Measurements from ENCODE around the gene SSX5. TPM values are rescaled to one million over a fixed set of nuclear protein-coding genes. Genes with fewer than 3 reads are reported as not detected.
"Not testable (repeated sequence)": the region's sequence is repeated elsewhere in the genome, so short reads cannot be mapped to it uniquely, and the experiment has no call there.

The SSX5 gene

DNA sequence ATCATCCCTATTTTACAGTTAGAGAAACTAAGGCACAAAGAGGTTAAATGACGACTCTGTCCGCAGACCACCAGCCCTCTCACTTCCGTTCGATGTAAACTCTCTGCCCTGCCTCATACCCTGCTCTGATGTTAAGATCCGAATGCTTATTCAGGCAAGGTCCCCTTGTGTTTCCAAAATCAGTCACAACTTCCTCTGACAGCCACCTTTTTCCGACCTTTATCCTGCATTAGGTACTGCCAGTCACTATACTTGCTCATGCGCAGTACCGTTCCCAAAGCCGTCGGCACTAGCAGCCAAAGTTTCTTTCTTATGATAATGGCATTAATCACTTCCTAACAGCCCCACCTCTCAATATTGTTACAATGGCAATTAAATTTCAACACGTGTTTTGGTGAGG is 53.9 kb downstream of the SSX5 start:
- H3K4me1 ChIP-seq (ENCODE audit: control insufficient read depth, insufficient read depth, low read depth, low read length); H3K4ac ChIP-seq (ENCODE audit: low read depth in 1 of 2, low read length in 2 of 2); H3K9me3 ChIP-seq (ENCODE audit: control insufficient read depth, low read length); H2AK5ac ChIP-seq (ENCODE audit: low read length, severe bottlenecking); H2BK5ac ChIP-seq (ENCODE audit: low read depth, low read length, poor library complexity, severe bottlenecking); H2BK15ac ChIP-seq (ENCODE audit: low read depth, poor library complexity, severe bottlenecking); H2BK12ac ChIP-seq (ENCODE audit: low read length in 2 of 2); H3K14ac ChIP-seq (ENCODE audit: low read length in 2 of 2); H3K27ac ChIP-seq (ENCODE audit: low read length, poor library complexity, severe bottlenecking); H3K36me3 ChIP-seq (ENCODE audit: control insufficient read depth in 1 of 2, insufficient read depth in 2 of 2, low read depth in 1 of 2, low read length in 2 of 2); H3K4me3 ChIP-seq (ENCODE audit: insufficient read depth in 1 of 2, low read depth in 1 of 2, low read length in 2 of 2); H2AFZ ChIP-seq (ENCODE audit: low read depth, low read length); H4K91ac ChIP-seq (ENCODE audit: low read length); H3K79me1 ChIP-seq (replicated peaks; ENCODE audit: low read length, poor library complexity, severe bottlenecking); H3K27me3 ChIP-seq (ENCODE audit: control insufficient read depth in 1 of 2, insufficient read depth in 1 of 2, low read length in 2 of 2); H4K8ac ChIP-seq (ENCODE audit: low read length); H3K9ac ChIP-seq (ENCODE audit: low read length); H3K18ac ChIP-seq (ENCODE audit: low read depth in 1 of 2, low read length in 2 of 2); DNase-seq; H2BK120ac ChIP-seq (ENCODE audit: low read depth, low read length); H3K23ac ChIP-seq (ENCODE audit: low read length in 2 of 2); H3K4me2 ChIP-seq (ENCODE audit: low read length, poor library complexity, severe bottlenecking): not testable (repeated sequence)
- WGBS: 71% methylated on average over 11 of the region's 11 CpGs

DNA sequence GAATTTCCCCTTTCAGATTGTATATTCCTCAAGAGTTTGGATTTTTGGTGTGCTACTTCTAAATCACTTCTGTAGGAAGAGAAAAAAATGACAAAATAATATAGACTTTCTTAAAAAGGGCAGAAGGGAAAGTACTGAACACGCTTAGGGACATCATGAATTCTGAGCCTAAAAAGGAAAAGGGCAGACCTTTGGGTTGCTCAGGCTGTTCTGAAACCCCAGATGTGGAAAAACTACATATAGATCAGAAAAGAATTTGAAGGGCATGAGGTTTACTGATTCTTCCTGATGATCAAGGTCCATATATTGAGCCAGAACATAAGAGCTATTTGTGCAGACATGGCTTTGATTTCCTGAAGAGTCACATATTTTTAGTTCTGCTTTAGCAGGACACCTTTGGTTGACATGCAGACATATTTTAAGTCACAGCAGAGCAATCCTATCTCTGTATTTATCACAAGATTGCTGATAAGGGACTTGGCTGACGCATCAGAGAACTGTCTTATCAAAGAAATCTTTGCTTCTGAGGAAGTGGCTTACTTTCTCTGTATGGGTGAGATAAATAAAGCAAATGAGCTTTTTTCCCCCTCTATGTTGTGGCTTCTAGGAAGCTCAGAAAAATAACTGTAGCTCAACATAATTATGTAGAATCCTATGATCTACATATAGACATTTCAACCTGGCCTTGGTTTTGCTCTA is 54.6 kb downstream of the SSX5 start:
- H2BK15ac ChIP-seq (ENCODE audit: low read depth, poor library complexity, severe bottlenecking); H3K4ac ChIP-seq (ENCODE audit: low read depth in 1 of 2, low read length in 2 of 2); H2AFZ ChIP-seq (ENCODE audit: low read depth, low read length); H3K27ac ChIP-seq (ENCODE audit: low read length, poor library complexity, severe bottlenecking); H3K9me3 ChIP-seq (ENCODE audit: control insufficient read depth, low read length); H3K4me1 ChIP-seq (ENCODE audit: control insufficient read depth, insufficient read depth, low read depth, low read length); H3K9ac ChIP-seq (ENCODE audit: low read length); H3K36me3 ChIP-seq (ENCODE audit: control insufficient read depth in 1 of 2, insufficient read depth in 2 of 2, low read depth in 1 of 2, low read length in 2 of 2); H2AK5ac ChIP-seq (ENCODE audit: low read length, severe bottlenecking); H3K79me1 ChIP-seq (replicated peaks; ENCODE audit: low read length, poor library complexity, severe bottlenecking); H3K27me3 ChIP-seq (ENCODE audit: control insufficient read depth in 1 of 2, insufficient read depth in 1 of 2, low read length in 2 of 2); H2BK120ac ChIP-seq (ENCODE audit: low read depth, low read length); H3K14ac ChIP-seq (ENCODE audit: low read length in 2 of 2); DNase-seq; H4K8ac ChIP-seq (ENCODE audit: low read length); H2BK12ac ChIP-seq (ENCODE audit: low read length in 2 of 2); H4K91ac ChIP-seq (ENCODE audit: low read length); H2BK5ac ChIP-seq (ENCODE audit: low read depth, low read length, poor library complexity, severe bottlenecking); H3K18ac ChIP-seq (ENCODE audit: low read depth in 1 of 2, low read length in 2 of 2); H3K4me2 ChIP-seq (ENCODE audit: low read length, poor library complexity, severe bottlenecking); H3K4me3 ChIP-seq (ENCODE audit: insufficient read depth in 1 of 2, low read depth in 1 of 2, low read length in 2 of 2); H3K23ac ChIP-seq (ENCODE audit: low read length in 2 of 2): not testable (repeated sequence)
- WGBS: no CpG with 5 or more reads among the region's 2 CpGs

DNA sequence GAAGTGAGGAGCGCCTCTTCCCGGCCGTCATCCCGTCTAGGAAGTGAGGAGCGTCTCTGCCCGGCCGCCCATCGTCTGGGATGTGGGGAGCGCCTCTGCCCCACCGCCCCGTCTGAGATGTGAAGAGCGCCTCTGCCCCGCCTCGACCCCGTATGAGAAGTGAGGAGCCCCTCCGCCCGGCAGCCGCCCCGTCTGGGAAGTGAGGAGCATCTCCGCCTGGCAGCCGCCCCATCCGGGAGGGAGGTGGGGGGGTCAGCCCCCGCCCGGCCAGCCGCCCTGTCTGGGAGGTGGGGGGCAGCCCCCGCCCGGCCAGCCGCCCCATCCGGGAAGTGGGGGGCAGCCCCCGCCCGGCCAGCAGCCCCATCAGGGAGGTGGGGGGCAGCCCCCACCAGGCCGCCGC is 57.5 kb downstream of the SSX5 start:
- not testable (repeated sequence) for H3K14ac ChIP-seq (ENCODE audit: low read length in 2 of 2); H3K27me3 ChIP-seq (ENCODE audit: control insufficient read depth in 1 of 2, insufficient read depth in 1 of 2, low read length in 2 of 2); H2BK15ac ChIP-seq (ENCODE audit: low read depth, poor library complexity, severe bottlenecking); H2BK120ac ChIP-seq (ENCODE audit: low read depth, low read length); H3K27ac ChIP-seq (ENCODE audit: low read length, poor library complexity, severe bottlenecking); H3K79me1 ChIP-seq (replicated peaks; ENCODE audit: low read length, poor library complexity, severe bottlenecking); H2AFZ ChIP-seq (ENCODE audit: low read depth, low read length); H3K23ac ChIP-seq (ENCODE audit: low read length in 2 of 2); H3K4ac ChIP-seq (ENCODE audit: low read depth in 1 of 2, low read length in 2 of 2); H4K91ac ChIP-seq (ENCODE audit: low read length); DNase-seq; H4K8ac ChIP-seq (ENCODE audit: low read length); H2AK5ac ChIP-seq (ENCODE audit: low read length, severe bottlenecking); H3K18ac ChIP-seq (ENCODE audit: low read depth in 1 of 2, low read length in 2 of 2); H3K9ac ChIP-seq (ENCODE audit: low read length); H3K9me3 ChIP-seq (ENCODE audit: control insufficient read depth, low read length); H3K4me1 ChIP-seq (ENCODE audit: control insufficient read depth, insufficient read depth, low read depth, low read length); H2BK5ac ChIP-seq (ENCODE audit: low read depth, low read length, poor library complexity, severe bottlenecking); H3K4me3 ChIP-seq (ENCODE audit: insufficient read depth in 1 of 2, low read depth in 1 of 2, low read length in 2 of 2); H3K36me3 ChIP-seq (ENCODE audit: control insufficient read depth in 1 of 2, insufficient read depth in 2 of 2, low read depth in 1 of 2, low read length in 2 of 2); H2BK12ac ChIP-seq (ENCODE audit: low read length in 2 of 2); H3K4me2 ChIP-seq (ENCODE audit: low read length, poor library complexity, severe bottlenecking)
- WGBS: 100% methylated on average over 5 of the region's 33 CpGs

Small RNA genes lying within 50 kb of the gene (small RNA-seq; reads per million reads assigned to genes)
- gene AC245047.3 (ENCODE audit: low read depth) (not detected), gene AC245047.7 (ENCODE audit: low read depth) (not detected), gene RNA5SP503 (ENCODE audit: low read depth) (not detected), gene RNU6-707P (ENCODE audit: low read depth) (not detected)
